ENCODE results near the gene ZFR.

- TF ChIP-seq POLR2A (IDR thresholded peaks at IDR 0.05; ENCODE audit: low read depth, low read length) (no peak), POLR2AphosphoS5 (IDR thresholded peaks at IDR 0.05; ENCODE audit: low read depth, low read length) (no peak), TAF1 (IDR thresholded peaks at IDR 0.05; ENCODE audit: low read depth, low read length) (no peak), PAX5 (IDR thresholded peaks at IDR 0.05; ENCODE audit: insufficient read depth, low read length, severe bottlenecking) (no peak), POU2F2 (IDR thresholded peaks at IDR 0.05; ENCODE audit: low read depth, low read length) (no peak)
These were observed 127.5 kb downstream of the ZFR start for GRCh38 chr5:32317041-32317440.

All from GM12891 (cell line).